ENCODE data around the gene RTF2.

DNA sequence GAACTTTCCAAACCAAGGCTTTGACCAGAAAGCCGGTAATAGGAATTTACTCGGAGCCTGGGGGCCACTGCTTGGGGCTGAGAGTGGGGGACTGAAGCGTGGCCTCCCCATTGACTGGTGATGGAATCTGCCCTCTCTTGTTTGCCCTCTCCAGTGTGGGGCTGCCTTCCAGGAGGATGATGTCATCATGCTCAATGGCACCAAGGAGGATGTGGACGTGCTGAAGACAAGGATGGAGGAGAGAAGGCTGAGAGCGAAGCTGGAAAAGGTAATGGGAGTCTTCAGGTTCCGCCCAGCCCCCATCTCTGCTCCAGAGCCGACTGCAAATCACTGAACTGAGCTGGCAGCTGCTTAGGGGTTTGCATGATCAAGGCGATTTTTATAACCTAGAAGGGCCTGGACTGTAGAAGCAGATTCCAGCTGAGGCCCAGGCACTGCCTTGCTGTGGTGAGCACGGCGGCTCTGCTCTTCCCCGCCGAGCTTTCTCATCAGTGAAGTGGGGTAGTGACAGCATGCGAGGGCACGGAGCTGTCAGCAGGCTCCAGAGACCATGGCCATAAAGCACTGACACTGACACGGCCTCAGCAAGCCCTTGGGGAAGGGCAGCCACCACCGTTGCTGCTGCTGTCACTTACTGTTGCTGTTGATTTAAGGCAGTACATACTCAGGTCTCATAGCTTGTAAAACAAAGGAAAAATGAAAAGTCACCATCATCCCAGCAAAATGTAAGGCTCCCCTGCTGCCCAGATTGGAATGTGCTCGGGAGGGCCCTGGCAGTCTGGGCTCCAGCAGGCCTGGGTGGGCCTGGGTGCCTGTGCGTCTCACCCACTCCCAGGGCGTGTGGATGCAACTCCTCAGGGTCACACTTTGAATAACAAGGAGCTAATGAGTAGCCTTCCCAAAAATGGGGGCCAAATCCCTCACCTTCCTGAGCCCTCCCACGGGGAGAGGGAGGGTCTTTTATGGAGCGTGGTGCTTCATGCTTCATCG lies 45.0 kb downstream of the RTF2 start:
- TF ChIP-seq, protein P1, sequence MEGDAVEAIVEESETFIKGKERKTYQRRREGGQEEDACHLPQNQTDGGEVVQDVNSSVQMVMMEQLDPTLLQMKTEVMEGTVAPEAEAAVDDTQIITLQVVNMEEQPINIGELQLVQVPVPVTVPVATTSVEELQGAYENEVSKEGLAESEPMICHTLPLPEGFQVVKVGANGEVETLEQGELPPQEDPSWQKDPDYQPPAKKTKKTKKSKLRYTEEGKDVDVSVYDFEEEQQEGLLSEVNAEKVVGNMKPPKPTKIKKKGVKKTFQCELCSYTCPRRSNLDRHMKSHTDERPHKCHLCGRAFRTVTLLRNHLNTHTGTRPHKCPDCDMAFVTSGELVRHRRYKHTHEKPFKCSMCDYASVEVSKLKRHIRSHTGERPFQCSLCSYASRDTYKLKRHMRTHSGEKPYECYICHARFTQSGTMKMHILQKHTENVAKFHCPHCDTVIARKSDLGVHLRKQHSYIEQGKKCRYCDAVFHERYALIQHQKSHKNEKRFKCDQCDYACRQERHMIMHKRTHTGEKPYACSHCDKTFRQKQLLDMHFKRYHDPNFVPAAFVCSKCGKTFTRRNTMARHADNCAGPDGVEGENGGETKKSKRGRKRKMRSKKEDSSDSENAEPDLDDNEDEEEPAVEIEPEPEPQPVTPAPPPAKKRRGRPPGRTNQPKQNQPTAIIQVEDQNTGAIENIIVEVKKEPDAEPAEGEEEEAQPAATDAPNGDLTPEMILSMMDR (conservative IDR thresholded peaks at IDR 0.05; ENCODE audit: low read length): no peak
- TF ChIP-seq EZH2phosphoT487 (IDR thresholded peaks at IDR 0.05; ENCODE audit: borderline replicate concordance, low read depth, low read length): no peak

All from OCI-LY7 (cell line).